ENCODE results near the gene ARL8A. TPM values are rescaled to one million over a fixed set of nuclear protein-coding genes. Genes with fewer than 3 reads are reported as not detected.

Gene ARL8A
- total and polyA plus RNA-seq, 10 of the 15 experiments (the other 5 are each of a cell fraction or from before 2014, with no cell fraction given): 0.34 to 49.2 (median 15.4) TPM

DNA sequence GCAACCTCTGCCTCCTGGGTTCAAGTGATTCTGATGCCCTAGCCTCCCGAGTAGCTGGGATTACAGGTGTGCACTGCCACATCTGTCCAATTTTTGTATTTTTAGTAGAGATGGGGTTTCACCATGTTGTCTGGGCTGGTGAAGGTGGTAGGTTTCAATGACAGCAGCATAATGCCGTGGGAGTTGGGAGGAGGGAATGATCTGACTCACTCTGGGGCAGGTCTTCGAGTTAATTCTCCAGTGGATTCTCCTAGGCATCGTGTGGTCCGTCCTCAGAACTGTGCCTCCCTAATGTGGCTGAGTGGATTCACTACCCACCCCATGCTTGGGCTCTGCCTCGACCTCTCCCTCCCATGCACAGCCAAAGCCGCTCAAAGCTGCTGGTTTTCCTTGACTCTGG is 23.5 kb downstream of the ARL8A start:
- TF ChIP-seq NFYB (IDR thresholded peaks at IDR 0.05; ENCODE audit: insufficient read depth, low read depth, low read length): no peak
- no peak for TF ChIP-seq ETV6 (conservative IDR thresholded peaks at IDR 0.05 in 1 of 2, IDR thresholded peaks at IDR 0.05 in 1 of 2; ENCODE audit: borderline replicate concordance in 1 of 2, low read depth in 1 of 2)
- TF ChIP-seq POLR2A (IDR thresholded peaks at IDR 0.05; ENCODE audit: low read depth, low read length): no peak
- no peak for TF ChIP-seq GABPA (IDR thresholded peaks at IDR 0.05; ENCODE audit: low read depth)
- TF ChIP-seq MYB (IDR thresholded peaks at IDR 0.05; ENCODE audit: borderline replicate concordance, low read depth, low read length): no peak
- TF ChIP-seq, protein P1, sequence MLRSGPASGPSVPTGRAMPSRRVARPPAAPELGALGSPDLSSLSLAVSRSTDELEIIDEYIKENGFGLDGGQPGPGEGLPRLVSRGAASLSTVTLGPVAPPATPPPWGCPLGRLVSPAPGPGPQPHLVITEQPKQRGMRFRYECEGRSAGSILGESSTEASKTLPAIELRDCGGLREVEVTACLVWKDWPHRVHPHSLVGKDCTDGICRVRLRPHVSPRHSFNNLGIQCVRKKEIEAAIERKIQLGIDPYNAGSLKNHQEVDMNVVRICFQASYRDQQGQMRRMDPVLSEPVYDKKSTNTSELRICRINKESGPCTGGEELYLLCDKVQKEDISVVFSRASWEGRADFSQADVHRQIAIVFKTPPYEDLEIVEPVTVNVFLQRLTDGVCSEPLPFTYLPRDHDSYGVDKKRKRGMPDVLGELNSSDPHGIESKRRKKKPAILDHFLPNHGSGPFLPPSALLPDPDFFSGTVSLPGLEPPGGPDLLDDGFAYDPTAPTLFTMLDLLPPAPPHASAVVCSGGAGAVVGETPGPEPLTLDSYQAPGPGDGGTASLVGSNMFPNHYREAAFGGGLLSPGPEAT (IDR thresholded peaks at IDR 0.05; ENCODE audit: low read depth): no peak
- TF ChIP-seq IRF4 (IDR thresholded peaks at IDR 0.05; ENCODE audit: low read depth, low read length): no peak
- TF ChIP-seq HDGF (IDR thresholded peaks at IDR 0.05): no peak
- TF ChIP-seq TCF3 (IDR thresholded peaks at IDR 0.05; ENCODE audit: borderline replicate concordance, insufficient read depth, low read depth, low read length): no peak
- TF ChIP-seq KLF5 (IDR thresholded peaks at IDR 0.05; ENCODE audit: partially characterized antibody): no peak
- TF ChIP-seq NFXL1 (IDR thresholded peaks at IDR 0.05; ENCODE audit: borderline replicate concordance): no peak
- TF ChIP-seq, protein P2, sequence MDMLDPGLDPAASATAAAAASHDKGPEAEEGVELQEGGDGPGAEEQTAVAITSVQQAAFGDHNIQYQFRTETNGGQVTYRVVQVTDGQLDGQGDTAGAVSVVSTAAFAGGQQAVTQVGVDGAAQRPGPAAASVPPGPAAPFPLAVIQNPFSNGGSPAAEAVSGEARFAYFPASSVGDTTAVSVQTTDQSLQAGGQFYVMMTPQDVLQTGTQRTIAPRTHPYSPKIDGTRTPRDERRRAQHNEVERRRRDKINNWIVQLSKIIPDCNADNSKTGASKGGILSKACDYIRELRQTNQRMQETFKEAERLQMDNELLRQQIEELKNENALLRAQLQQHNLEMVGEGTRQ (IDR thresholded peaks at IDR 0.05; ENCODE audit: borderline replicate concordance, low read depth, low read length): no peak
- TF ChIP-seq, protein P3, sequence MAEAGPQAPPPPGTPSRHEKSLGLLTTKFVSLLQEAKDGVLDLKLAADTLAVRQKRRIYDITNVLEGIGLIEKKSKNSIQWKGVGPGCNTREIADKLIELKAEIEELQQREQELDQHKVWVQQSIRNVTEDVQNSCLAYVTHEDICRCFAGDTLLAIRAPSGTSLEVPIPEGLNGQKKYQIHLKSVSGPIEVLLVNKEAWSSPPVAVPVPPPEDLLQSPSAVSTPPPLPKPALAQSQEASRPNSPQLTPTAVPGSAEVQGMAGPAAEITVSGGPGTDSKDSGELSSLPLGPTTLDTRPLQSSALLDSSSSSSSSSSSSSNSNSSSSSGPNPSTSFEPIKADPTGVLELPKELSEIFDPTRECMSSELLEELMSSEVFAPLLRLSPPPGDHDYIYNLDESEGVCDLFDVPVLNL (IDR thresholded peaks at IDR 0.05; ENCODE audit: low read depth, low read length): no peak
- ChIA-PET SMC1A (ENCODE audit: uncharacterized antibody, unreplicated experiment) (interaction anchor here (0.7 to 5.5 kb wide), 7 partner anchors 14 to 224 kb away, joined by 3 to 67 read pairs (median 6); partner anchors contain the start of gene ELF3), RAD21 (ENCODE audit: unreplicated experiment) (interaction anchor here (0.8 to 5.8 kb wide), 4 partner anchors 13 to 238 kb away, joined by 3 to 76 read pairs (median 4); partner anchors contain the start of gene ELF3), POLR2A (no interaction called here), CTCF (interaction anchor here (0.8 to 10.5 kb wide), 4 partner anchors 15 to 147 kb away, joined by 3 to 171 read pairs (median 62); partner anchors contain the start of gene ELF3)
- Histone ChIP-seq H3K27me3 (replicated peaks in 1 of 2; ENCODE audit: control insufficient read depth in 2 of 2, insufficient read depth in 2 of 2, low read length in 1 of 2) (peaks cover 0 to 2% of the 10 kb centered on the region in 2 experiments; a peak in 3 of 4 replicates), H3K79me2 (ENCODE audit: control insufficient read depth, insufficient read depth, low read length) (no peaks in the 10 kb centered on the region), H3K4me3 (no peak overlapping the region), H3K4me1 (ENCODE audit: control insufficient read depth, insufficient read depth, low read length) (no peaks in the 10 kb centered on the region), H3K27ac (ENCODE audit: control insufficient read depth, insufficient read depth) (no peak overlapping the region), H3K4me2 (ENCODE audit: control insufficient read depth, insufficient read depth) (no peak overlapping the region), H3K36me3 (ENCODE audit: control insufficient read depth in 2 of 2, insufficient read depth in 2 of 2, low read length in 1 of 2) (no peaks in the 10 kb centered on the region), H3K9ac (ENCODE audit: control insufficient read depth, insufficient read depth, low read length) (no peak overlapping the region), H3K9me3 (replicated peaks; ENCODE audit: control insufficient read depth, insufficient read depth, low read length) (no peaks in the 10 kb centered on the region), H2AFZ (ENCODE audit: control insufficient read depth, low read depth, low read length) (no peak overlapping the region), H4K20me1 (ENCODE audit: control insufficient read depth, insufficient read depth) (no peaks in the 10 kb centered on the region)
- in situ Hi-C loops (cut with MboI) (loop anchor here (5.0 kb wide), 2 partner anchors 109 to 229 kb away; partner anchors contain the start of gene ELF3), intact Hi-C loops (cut with micrococcal nuclease; ENCODE audit: unreplicated experiment) (no loop called here)
- DNase-seq (ENCODE audit: low read depth, low spot score) (no peak), ATAC-seq (no peak), FAIRE-seq (no peak)
- no TSS peak for BruUV-seq (replicated peaks)
- WGBS (ENCODE audit: insufficient coverage, insufficient replicate concordance, low lambda C conversion rate, missing lambda C conversion rate): 11% methylated on average over 7 of the region's 7 CpGs

All from GM12878 (cell line).